ENCODE measurements around the gene FCGR1A. TPM values are rescaled to one million over a fixed set of nuclear protein-coding genes. Genes with fewer than 3 reads are reported as not detected.
"Not testable (repeated sequence)": the region's sequence is repeated elsewhere in the genome, so short reads cannot be mapped to it uniquely, and the experiment has no call there.

FCGR1A gene
- total RNA-seq, 4 donors from 2014 or later, result 0.59 to 2.1 (median 1.6) TPM; not detected in 1

DNA sequence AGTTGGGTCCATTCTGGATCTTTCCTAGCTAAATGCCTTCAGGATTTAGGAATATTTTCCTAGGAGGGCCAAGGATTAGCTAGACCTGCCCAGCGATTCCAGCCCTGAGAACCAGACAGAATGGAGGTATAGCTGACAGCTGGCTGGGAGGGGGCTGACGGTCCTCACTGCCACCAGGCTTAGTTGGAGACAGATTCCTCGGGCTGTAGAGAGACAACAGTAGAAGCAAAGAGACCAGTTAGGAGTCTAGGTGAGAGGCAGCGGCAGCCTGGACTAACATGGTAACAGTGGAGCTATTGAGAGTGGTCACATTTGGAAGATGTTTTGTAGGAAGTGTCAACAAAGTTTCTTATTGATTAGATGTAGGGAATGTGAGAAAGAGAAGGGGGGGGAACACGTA is 11.4 kb downstream of the FCGR1A start:
- 64 to 78% methylated on average over 2 of the region's 5 CpGs for WGBS, 2 donors
- DNase-seq (ENCODE audit: low spot score in 2 of 2); intact Hi-C loops (cut with DNase I; ENCODE audit: low total_unique reads); H3K4me3 ChIP-seq (ENCODE audit: low read depth, poor library complexity, severe bottlenecking): not testable (repeated sequence)

DNA sequence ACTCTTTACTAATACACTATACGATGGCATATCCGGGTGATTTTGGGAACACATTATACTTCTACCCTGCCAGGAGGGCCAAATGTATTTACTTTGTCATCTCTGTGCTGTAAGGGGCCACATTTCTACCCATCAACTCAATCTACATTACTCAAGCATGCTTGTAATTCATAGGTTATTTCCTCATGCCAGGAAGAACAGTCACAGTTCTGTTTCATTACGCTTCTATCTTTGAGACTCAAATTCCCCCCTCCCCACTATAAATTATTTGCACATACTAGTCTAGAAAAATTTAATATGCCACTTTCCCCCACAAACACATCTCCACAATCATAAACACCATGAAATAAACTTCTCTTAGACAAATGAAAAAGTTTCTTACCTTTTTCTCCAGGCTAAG is 19.1 kb downstream of the FCGR1A start:
- H3K4me3 ChIP-seq (ENCODE audit: low read depth, poor library complexity, severe bottlenecking); DNase-seq (ENCODE audit: low spot score in 2 of 2); intact Hi-C loops (cut with DNase I; ENCODE audit: low total_unique reads): not testable (repeated sequence)
- WGBS, 2 donors, result 88 to 100% methylated on average over 1 of the region's 3 CpGs

DNA sequence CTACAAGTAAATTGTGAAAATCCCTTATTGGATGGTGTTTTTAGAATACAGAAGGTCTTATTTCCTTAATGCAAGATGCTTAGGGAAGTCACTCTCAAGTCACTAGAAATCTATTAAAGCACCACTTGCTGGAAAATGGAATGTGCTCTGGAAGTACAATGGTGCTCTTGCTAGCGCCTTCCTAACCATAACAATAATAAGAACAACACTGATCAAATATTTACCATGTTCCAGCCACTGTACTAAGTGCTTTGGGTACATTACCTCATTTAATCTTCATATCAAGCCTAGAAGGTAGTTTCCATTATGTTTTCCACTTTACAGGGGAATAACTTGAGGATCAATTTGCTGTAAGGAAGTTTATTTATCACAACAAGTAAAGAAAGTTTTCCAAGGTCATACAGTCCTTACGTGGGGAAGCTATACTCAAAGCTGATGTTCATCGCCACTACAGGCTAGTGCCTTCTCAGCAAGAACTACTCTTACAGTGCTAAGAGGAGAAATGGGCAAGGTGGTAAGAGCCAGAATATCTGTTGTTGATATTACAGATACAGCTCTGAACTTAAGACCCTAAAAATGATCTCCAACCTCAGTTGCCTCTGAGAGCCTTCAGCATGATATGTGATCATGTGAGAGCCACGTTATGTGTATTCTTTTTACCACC is 22.1 kb downstream of the FCGR1A start:
- H3K4me3 ChIP-seq (ENCODE audit: low read depth, poor library complexity, severe bottlenecking); intact Hi-C loops (cut with DNase I; ENCODE audit: low total_unique reads); DNase-seq (ENCODE audit: low spot score in 2 of 2): not testable (repeated sequence)
- WGBS, 2 donors, result 100% methylated on average over 2 of the region's 4 CpGs; no CpG with 5 or more reads in 1 of the 2 donors

DNA sequence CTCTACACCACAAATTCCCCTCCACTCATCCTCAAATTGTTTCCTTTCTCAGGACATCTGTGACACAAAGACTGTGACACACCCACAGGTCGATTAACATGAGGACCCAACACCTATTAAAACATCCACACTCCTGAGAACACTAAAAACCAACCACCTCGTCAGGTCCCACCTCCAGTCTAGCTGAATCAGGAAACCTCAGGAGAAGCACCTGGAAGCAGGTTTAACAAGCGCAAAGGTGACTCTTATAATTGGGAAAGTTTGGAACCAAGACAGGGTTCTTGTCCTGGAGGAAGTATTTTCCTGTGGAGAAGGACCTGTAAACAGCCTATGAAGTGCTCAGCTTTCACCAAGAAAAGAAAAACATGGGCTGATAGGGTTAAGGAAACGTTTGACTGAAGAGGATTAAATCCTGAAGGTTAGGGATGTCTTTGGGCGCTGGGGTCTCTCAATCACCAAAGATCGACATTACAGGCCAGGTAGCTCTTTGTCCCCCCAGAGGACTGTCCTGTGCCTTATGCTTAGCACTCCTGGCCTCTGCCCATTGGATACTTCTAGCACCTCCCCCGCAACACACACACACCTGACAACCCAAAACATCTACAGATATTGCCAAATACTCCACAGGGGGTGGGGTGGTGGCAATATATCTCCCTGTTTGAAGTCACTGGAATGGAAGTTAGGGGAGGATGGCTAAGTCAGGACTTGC is 28.4 kb downstream of the FCGR1A start:
- DNase-seq (ENCODE audit: low spot score in 2 of 2); intact Hi-C loops (cut with DNase I; ENCODE audit: low total_unique reads); H3K4me3 ChIP-seq (ENCODE audit: low read depth, poor library complexity, severe bottlenecking): not testable (repeated sequence)
- WGBS, 2 donors, result 43 to 54% methylated on average over 7 of the region's 7 CpGs

DNA sequence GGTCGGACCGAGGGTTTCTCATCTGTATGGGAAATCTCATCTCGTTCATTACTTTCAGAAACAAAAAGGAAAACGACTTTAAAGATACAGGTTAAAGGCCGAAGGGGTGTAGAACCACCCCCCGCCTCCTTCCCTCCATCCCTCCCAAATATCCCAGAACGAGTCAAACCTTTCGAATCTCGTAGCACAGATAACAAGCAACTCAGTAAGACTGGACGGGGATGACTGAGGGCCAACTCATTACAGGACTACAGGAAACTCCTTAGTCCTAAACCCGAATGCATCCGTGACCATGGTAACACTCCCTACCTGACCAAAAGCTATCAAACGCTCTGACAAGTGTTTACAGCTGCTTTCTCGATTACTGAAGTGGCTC is 29.0 kb downstream of the FCGR1A start:
- 4 to 11% methylated on average over 9 to 13 of the region's 14 CpGs for WGBS, 2 donors
- DNase-seq (ENCODE audit: low spot score in 2 of 2); intact Hi-C loops (cut with DNase I; ENCODE audit: low total_unique reads); H3K4me3 ChIP-seq (ENCODE audit: low read depth, poor library complexity, severe bottlenecking): not testable (repeated sequence)

DNA sequence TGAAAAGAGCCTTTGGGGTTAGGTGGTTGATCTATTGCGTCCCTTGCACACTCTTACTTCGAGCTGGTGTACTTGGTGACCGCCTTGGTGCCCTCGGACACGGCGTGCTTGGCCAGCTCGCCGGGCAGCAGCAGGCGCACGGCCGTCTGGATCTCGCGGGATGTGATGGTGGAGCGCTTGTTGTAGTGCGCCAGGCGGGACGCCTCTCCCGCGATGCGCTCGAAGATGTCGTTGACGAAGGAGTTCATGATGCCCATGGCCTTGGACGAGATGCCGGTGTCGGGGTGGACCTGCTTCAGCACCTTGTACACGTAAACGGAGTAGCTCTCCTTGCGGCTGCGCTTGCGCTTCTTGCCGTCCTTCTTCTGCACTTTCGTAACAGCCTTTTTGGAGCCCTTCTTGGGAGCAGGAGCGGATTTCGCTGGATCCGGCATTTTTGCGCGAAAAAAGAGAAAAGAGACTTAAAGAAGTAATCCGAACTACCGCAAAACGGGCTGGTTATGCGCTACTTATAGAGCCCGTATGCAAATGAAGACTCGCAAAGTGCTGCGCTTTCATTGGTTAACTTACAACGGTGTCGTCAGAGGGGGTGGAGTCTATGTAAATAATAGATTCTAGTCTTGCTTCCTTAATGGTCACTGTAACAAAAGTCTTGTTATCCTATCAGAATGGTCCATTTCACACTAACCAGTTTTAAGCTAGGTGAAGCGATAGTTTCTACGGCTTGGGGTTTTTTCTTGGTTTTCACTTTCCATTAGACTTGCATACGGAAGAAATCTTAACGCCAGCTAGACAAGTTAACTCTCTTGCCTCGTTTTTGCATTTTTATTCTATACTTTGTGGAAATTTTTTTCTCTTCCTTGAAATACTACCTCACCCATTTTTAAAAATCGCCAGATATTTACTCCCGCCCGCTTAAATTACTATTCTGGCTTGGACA is 29.7 kb downstream of the FCGR1A start:
- WGBS, 2 donors, result 1% methylated on average over 32 to 42 of the region's 55 CpGs
- H3K4me3 ChIP-seq (ENCODE audit: low read depth, poor library complexity, severe bottlenecking), result peak overlapping the region; percentile 30
- intact Hi-C loops (cut with DNase I; ENCODE audit: low total_unique reads), result not testable (repeated sequence)
- peak; percentile 95 for DNase-seq (ENCODE audit: low spot score in 2 of 2)

DNA sequence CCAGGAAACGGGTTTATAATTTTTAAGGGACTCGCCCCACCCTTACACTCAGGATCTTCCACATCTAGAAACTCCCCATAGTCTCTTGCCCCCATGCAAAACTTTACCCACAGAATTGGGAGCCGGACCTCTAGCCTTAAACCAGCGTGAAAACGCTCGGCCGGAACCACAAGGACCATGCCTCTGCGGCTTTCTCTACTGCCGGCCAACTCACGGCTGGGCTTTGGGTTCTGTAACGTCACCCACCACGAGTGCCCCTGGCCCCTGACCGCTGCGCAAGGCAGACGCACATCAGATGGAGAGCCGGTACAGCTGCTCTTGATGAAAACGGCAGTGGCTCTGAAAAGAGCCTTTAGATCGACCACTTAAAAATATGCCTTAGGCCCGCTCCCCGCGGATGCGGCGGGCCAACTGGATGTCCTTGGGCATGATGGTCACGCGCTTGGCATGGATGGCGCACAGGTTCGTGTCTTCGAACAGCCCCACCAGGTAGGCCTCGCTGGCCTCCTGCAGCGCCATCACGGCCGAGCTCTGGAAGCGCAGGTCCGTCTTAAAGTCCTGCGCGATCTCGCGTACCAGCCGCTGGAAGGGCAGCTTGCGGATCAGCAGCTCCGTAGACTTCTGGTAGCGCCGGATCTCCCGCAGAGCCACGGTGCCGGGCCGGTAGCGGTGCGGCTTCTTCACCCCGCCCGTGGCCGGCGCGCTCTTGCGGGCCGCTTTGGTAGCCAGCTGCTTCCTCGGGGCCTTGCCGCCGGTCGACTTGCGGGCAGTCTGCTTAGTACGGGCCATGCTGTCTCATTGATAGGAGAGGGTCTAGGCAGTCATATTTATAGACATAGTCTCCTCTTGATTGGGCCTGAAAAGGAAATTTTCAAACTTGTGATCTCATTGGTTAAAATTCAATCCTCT is 30.7 kb downstream of the FCGR1A start:
- intact Hi-C loops (cut with DNase I; ENCODE audit: low total_unique reads), result not testable (repeated sequence)
- H3K4me3 ChIP-seq (ENCODE audit: low read depth, poor library complexity, severe bottlenecking), result peak overlapping the region; percentile 9
- TF ChIP-seq POLR2A (IDR thresholded peaks at IDR 0.05), result peak in 1 of 2 donors; percentile 66
- DNase-seq (ENCODE audit: low spot score in 2 of 2), result peak; percentile 40 to 87
- 0% methylated on average over 15 to 26 of the region's 62 CpGs for WGBS, 2 donors

DNA sequence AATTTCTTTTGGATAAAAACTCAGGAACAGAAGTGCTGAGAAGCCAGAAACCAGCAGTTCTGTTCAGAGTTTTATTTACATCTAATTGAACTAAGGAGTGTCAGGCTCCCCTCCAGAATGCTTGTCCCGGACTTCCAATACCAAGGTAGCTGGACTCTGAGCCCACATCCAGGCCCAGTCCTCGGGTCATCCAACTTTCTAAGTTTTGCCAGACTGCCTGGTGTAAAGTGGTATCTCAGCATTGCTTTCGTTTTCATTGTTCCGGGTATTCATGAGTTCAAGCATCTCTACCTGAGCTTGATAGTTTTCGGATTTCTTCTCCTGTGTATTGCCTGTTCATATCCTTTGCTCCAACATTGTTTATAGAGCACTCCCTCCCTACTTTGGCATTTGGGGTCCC is 37.9 kb downstream of the FCGR1A start:
- DNase-seq (ENCODE audit: low spot score in 2 of 2); intact Hi-C loops (cut with DNase I; ENCODE audit: low total_unique reads); H3K4me3 ChIP-seq (ENCODE audit: low read depth, poor library complexity, severe bottlenecking): not testable (repeated sequence)
- WGBS, 2 donors, result 95% methylated on average over 4 of the region's 5 CpGs; no CpG with 5 or more reads in 1 of the 2 donors

DNA sequence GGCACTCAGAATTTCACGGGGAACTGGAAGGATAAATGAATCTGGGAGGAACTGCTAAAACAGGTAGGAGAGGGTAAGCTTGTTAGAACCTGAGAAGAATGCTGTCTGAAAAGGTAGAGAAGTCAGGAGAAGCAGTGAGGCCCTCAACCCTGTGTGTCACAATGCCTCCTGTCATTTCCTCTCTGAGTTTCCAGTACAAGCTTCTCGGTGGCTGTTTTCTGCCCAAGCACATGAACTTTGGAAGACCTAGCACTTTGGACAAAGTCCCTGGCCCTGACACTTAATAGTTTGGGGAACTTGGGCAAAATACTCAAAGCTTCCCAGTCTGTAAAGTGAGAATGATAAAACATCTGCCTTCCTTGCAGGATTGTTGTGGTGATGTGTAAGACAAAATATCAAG is 44.1 kb downstream of the FCGR1A start:
- DNase-seq (ENCODE audit: low spot score in 2 of 2); intact Hi-C loops (cut with DNase I; ENCODE audit: low total_unique reads); H3K4me3 ChIP-seq (ENCODE audit: low read depth, poor library complexity, severe bottlenecking): not testable (repeated sequence)
- no CpG with 5 or more reads among the region's 2 CpGs for WGBS, 2 donors

DNA sequence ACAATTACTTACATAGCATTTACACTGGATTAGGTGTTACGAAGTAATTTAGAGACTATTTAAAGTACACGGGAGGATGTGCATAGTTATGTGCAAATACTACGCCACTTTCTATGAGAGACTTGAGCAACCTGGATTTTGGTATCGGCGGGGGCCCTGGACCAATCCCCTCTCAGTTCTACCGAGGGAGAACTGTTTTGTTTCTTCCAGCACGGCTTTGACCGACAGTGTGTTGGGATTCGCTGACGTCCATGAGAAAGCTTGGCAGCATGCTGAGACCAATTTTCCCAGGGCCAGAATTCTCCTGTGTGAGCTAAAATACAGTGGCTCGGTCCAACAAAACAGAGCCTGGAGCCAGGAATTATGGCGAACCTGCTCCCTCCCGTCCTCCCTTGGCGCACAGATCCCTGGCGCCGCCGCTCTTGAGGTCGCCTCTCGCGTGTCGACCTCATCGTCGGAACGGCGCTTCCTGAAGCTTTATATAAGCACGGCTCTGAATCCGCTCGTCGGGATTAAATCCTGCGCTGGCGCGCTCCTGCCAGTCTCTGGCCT is 49.3 kb downstream of the FCGR1A start:
- DNase-seq (ENCODE audit: low spot score in 2 of 2); intact Hi-C loops (cut with DNase I; ENCODE audit: low total_unique reads); H3K4me3 ChIP-seq (ENCODE audit: low read depth, poor library complexity, severe bottlenecking): not testable (repeated sequence)
- no CpG with 5 or more reads among the region's 32 CpGs for WGBS, 2 donors

DNA sequence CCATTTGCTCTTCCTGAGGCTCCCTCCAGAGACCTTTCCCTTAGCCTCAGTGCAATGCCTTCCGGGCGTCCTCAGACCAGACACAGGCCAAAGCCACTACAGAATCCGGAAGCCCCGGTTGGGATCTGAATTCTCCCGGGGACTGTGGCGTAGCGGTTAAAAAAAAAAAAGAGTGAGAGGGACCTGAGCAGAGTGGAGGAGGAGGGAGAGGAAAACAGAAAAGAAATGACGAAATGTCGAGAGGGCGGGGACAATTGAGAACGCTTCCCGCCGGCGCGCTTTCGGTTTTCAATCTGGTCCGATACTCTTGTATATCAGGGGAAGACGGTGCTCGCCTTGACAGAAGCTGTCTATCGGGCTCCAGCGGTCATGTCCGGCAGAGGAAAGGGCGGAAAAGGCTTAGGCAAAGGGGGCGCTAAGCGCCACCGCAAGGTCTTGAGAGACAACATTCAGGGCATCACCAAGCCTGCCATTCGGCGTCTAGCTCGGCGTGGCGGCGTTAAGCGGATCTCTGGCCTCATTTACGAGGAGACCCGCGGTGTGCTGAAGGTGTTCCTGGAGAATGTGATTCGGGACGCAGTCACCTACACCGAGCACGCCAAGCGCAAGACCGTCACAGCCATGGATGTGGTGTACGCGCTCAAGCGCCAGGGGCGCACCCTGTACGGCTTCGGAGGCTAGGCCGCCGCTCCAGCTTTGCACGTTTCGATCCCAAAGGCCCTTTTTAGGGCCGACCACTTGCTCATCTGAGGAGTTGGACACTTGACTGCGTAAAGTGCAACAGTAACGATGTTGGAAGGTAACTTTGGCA is 50.0 kb downstream of the FCGR1A start:
- DNase-seq (ENCODE audit: low spot score in 2 of 2); intact Hi-C loops (cut with DNase I; ENCODE audit: low total_unique reads); H3K4me3 ChIP-seq (ENCODE audit: low read depth, poor library complexity, severe bottlenecking): not testable (repeated sequence)
- no CpG with 5 or more reads among the region's 55 CpGs for WGBS, 2 donors

DNA sequence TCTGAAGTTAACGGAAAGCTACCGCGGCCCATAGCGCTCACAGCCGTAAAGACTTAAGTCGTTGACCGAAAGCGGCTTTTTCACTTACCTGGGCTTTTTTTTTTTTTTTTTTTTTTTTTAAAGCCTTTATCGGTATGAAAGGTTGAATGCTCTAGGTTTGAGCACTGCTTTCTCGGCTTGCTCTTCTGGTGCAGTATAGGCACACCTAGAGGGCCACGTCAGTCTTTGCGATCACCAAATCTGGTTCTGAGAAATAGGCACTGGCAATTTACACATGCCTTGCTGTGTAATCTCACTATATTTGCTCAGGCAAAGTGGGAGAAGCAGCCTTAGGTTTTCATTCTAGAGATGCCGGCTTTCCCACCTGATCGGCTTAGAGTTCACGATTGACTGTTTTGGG is 50.6 kb downstream of the FCGR1A start:
- DNase-seq (ENCODE audit: low spot score in 2 of 2); intact Hi-C loops (cut with DNase I; ENCODE audit: low total_unique reads); H3K4me3 ChIP-seq (ENCODE audit: low read depth, poor library complexity, severe bottlenecking): not testable (repeated sequence)
- WGBS, 2 donors, result no CpG with 5 or more reads among the region's 15 CpGs

DNA sequence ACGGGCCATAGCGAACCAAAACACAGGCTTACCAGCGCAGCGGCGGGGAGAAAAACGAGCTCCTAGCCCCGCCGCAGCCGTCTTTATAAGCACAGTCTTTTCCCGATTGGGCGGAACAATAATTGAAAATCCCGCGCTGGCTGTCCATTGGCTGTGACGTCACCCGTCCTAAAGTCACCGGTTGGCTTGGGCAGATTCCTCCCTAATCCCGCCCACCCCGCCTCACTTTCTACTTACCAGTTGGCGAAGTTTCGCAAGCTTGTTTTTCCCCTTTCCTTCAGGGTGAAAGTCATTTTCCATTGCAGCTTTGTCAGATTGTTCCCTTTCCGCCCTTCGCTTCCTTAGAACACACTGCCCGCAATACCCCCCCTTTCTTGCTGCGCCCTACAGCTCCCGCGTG is 58.7 kb downstream of the FCGR1A start:
- DNase-seq (ENCODE audit: low spot score in 2 of 2); intact Hi-C loops (cut with DNase I; ENCODE audit: low total_unique reads); H3K4me3 ChIP-seq (ENCODE audit: low read depth, poor library complexity, severe bottlenecking): not testable (repeated sequence)
- no CpG with 5 or more reads among the region's 26 CpGs for WGBS, 2 donors
